GM12878 (cell line): Measurements from ENCODE around the gene LTBP2.

Experiments used
- FOS ChIP-seq: IDR thresholded peaks from 3 replicates; pipeline ENCODE4 v1.6.1; 2011; ENCODE audit warnings: borderline replicate concordance; ENCODE audit not compliant: insufficient read length; ENCODE audit errors: extremely low read depth
- MYB ChIP-seq: fragments of 150-350 bp; IDR thresholded peaks from 2 replicates; pipeline ENCODE4 v1.6.1; 2014; ENCODE audit warnings: mild to moderate bottlenecking, low read depth, low read length, borderline replicate concordance
- RAD21 ChIP-seq: IDR thresholded peaks from 2 replicates; pipeline ENCODE4 v1.6.1; 2011; ENCODE audit warnings: mild to moderate bottlenecking, low read depth, low read length, moderate library complexity; ENCODE audit not compliant: insufficient read depth
- SPI1 ChIP-seq: IDR thresholded peaks from 2 replicates; pipeline ENCODE4 v1.6.1; 2011; ENCODE audit warnings: low read depth, mild to moderate bottlenecking, low read length, moderate library complexity, borderline replicate concordance; ENCODE audit not compliant: insufficient read depth
- TAF1 ChIP-seq: IDR thresholded peaks from 2 replicates; pipeline ENCODE4 v1.6.1; 2011; ENCODE audit warnings: mild to moderate bottlenecking, low read depth, low read length, borderline replicate concordance
- TF ChIP-seq, protein P1 (sequence below): IDR thresholded peaks from 2 replicates; pipeline ENCODE4 v1.6.1; 2012; ENCODE audit warnings: low read length, inconsistent platforms

DNA sequence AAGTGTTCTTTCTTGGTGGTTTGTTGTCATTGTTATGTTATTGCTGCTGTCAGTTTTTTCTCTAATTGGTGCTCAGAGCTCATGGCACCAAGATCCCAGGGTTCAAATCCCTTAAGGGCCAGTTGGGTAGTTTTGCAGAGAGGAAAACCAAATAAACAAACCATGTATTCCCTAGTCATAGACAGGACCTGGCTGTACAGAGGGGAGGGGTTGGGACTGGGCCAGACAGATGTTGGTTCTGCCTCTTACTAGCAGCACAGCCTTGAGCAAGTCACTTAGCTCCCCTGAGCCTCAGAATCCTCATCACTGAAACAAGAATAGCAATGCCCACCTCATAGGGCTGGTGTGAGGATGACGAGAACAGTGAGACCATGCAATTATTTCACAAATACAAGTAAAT, 53.4 kb downstream of the LTBP2 start:
- TF ChIP-seq FOS (no peak), RAD21 (no peak), TAF1 (no peak), SPI1 (no peak), MYB (no peak)
- TF ChIP-seq, protein P1, sequence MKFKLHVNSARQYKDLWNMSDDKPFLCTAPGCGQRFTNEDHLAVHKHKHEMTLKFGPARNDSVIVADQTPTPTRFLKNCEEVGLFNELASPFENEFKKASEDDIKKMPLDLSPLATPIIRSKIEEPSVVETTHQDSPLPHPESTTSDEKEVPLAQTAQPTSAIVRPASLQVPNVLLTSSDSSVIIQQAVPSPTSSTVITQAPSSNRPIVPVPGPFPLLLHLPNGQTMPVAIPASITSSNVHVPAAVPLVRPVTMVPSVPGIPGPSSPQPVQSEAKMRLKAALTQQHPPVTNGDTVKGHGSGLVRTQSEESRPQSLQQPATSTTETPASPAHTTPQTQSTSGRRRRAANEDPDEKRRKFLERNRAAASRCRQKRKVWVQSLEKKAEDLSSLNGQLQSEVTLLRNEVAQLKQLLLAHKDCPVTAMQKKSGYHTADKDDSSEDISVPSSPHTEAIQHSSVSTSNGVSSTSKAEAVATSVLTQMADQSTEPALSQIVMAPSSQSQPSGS: no peak
